ENCODE results near the gene PPP2CA. TPM values are rescaled to one million over a fixed set of nuclear protein-coding genes. Genes with fewer than 3 reads are reported as not detected.

Gene PPP2CA
- total and polyA plus RNA-seq, 2 of the 4 experiments (the other 2 are of a cell fraction) = 70.6 to 73.6 TPM

DNA sequence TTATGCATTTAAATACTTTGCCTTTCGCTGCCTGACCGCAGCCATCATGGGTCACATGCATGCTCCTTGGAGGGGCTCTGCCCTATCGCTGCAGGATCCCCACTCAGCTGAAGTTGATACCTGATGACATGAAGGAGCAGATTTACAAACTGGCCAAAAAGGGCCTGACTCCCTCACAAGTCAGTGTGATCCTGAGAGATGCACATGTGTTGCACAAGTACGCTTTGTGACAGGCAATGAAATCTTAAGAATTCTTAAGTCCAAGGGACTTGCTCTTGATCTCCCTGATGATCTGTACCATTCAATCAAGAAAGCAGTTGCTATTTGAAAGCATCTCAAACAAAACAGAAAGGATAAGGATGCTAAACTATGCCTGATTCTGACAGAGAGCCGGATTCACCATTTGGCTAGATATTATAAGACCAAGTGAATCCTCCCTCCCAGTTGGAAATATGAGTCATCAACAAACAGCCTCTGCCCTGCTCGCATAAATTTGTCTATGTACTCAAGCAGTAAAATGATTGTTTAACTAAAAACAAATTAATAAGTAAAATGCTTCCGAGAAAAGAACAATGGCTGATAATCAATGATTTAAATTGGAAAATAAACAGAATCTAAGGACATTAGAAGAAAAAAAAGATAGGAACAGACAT is 41.6 kb upstream of the PPP2CA start:
- Histone ChIP-seq H3K4me1 (ENCODE audit: control insufficient read depth, insufficient read depth, low read length) (no peaks in the 10 kb centered on the region), H3K9me3 (ENCODE audit: control insufficient read depth, insufficient read depth, low read length) (peaks cover 5% of the 10 kb centered on the region), H3K23ac (ENCODE audit: low read depth, low read length) (no peak overlapping the region), H3K18ac (ENCODE audit: low read depth, low read length) (no peak overlapping the region), H4K8ac (ENCODE audit: low read depth in 2 of 2, low read length in 2 of 2) (no peak overlapping the region), H2AFZ (replicated peaks; ENCODE audit: low read length, poor library complexity) (peak overlapping the region; percentile 18), H3K27ac (ENCODE audit: insufficient read depth, low read length) (no peak overlapping the region), H2BK120ac (ENCODE audit: low read depth, low read length) (no peak overlapping the region), H2BK5ac (ENCODE audit: low read depth, low read length, poor library complexity, severe bottlenecking) (no peak overlapping the region), H4K91ac (ENCODE audit: insufficient read depth, low read depth, low read length) (no peak overlapping the region), H3K9me1 (ENCODE audit: insufficient read depth, low read length) (no peaks in the 10 kb centered on the region), H3K79me1 (ENCODE audit: low read depth in 1 of 2, low read length in 2 of 2) (no peaks in the 10 kb centered on the region), H3K9ac (ENCODE audit: low read depth, low read length) (no peak overlapping the region), H3K4me3 (ENCODE audit: insufficient read depth, low read depth, low read length) (no peak overlapping the region), H2AK9ac (replicated peaks; ENCODE audit: low read depth, low read length, poor library complexity) (no peak overlapping the region), H2BK20ac (ENCODE audit: low read depth, low read length) (no peak overlapping the region), H4K20me1 (ENCODE audit: insufficient read depth, low read length) (no peaks in the 10 kb centered on the region), H3K4me2 (ENCODE audit: low read depth, low read length) (no peak overlapping the region), H3K56ac (ENCODE audit: extremely low read depth, insufficient read depth, low read length) (no peak overlapping the region), H3K4ac (ENCODE audit: low read depth, low read length) (no peak overlapping the region), H3K14ac (replicated peaks; ENCODE audit: low read depth, low read length) (0 out of 2 replicates have a peak overlapping the region, but pooled peaks have one; percentile 15), H2AK5ac (ENCODE audit: low read depth, low read length) (no peak overlapping the region), H3K27me3 (ENCODE audit: control insufficient read depth, insufficient read depth, low read length) (no peaks in the 10 kb centered on the region), H3K36me3 (ENCODE audit: control insufficient read depth, insufficient read depth, low read length) (no peaks in the 10 kb centered on the region), H4K5ac (ENCODE audit: low read depth, low read length) (no peak overlapping the region), H2BK15ac (ENCODE audit: low read depth, low read length) (no peak overlapping the region)
- intact Hi-C loops (cut with micrococcal nuclease) (loop anchor here (5.0 kb wide), 1 partner anchor 55 kb away; no protein-coding TSS in a partner anchor), in situ Hi-C loops (cut with MboI; ENCODE audit: low sequenced_read_pairs) (no loop called here), dilution Hi-C loops (cut with HindIII; ENCODE audit: low sequenced_read_pairs, unreplicated experiment) (no loop called here)
- 82% methylated on average over 3 of the region's 7 CpGs; no CpG with 5 or more reads in 1 of the 2 experiments for WGBS, 2 experiments (ENCODE audit: extremely low coverage in 2 of 2, insufficient read length in 1 of 2)
- POLR2A ChIA-PET (ENCODE audit: unreplicated experiment) = no interaction called here
- CTCF ChIA-PET = no interaction called here
- DNase-seq (peak; percentile 60), ATAC-seq (ENCODE audit: low read depth) (peak; percentile 77)
- BruUV-seq (replicated peaks) = no TSS peak
- TF ChIP-seq FOS (IDR thresholded peaks at IDR 0.05; ENCODE audit: low read depth, low read length) (peak; percentile 62; the same call in 1 of the 2 replicates), RAD21 (IDR thresholded peaks at IDR 0.05; ENCODE audit: low read length) (no peak)

All from IMR-90 (cell line).